GM18499 (cell line): ENCODE measurements around the gene PPM1G.

ENCODE experiments used
- ATAC-seq: cut with Tn5 transposase; IDR thresholded peaks from one replicate; pipeline ENCODE4 v1.9.1; 2021; ENCODE audit warnings: moderate number of reproducible peaks; ENCODE audit not compliant: insufficient read depth, unreplicated experiment

PPM1G gene

GRCh38 chr2:27336173-27336572 lies 73.2 kb downstream of the PPM1G start:
- no peak for ATAC-seq

- no peak for ATAC-seq
These were observed 74.1 kb downstream of the PPM1G start for GRCh38 chr2:27335311-27335710.
